Stimulated activated CD8-positive, alpha-beta memory T cell treated with anti-CD3 and anti-CD28 coated beads, Interleukin-15, amount 100 ng/mL, for 4 hours (primary cell): ENCODE measurements around the gene RBM20.

Experiments used
- DNase-seq, 2 donors: peaks; one replicate each; pipeline ENCODE4 v3.0.0-alpha.2; 2020; ENCODE audit warnings: low read depth in 2 of 2

Gene RBM20

GRCh38 chr10:110834629-110835301 is 190.6 kb downstream of the RBM20 start:
- no peak for DNase-seq

GRCh38 chr10:110835841-110836240 is 191.7 kb downstream of the RBM20 start:
- no peak for DNase-seq

GRCh38 chr10:110836706-110837105 is 192.6 kb downstream of the RBM20 start:
- DNase-seq = no peak

- no peak for DNase-seq
Measured at GRCh38 chr10:110837418-110838171, 193.5 kb downstream of the RBM20 start.

GRCh38 chr10:110840225-110840922 is 196.2 kb downstream of the RBM20 start:
- DNase-seq = no peak

- no peak for DNase-seq
Measured at GRCh38 chr10:110840923-110841428, 196.8 kb downstream of the RBM20 start.

GRCh38 chr10:110841767-110842267 is 197.7 kb downstream of the RBM20 start:
- no peak for DNase-seq

GRCh38 chr10:110842326-110842904 is 198.3 kb downstream of the RBM20 start:
- DNase-seq = no peak

GRCh38 chr10:110843031-110843430 is 198.9 kb downstream of the RBM20 start:
- no peak for DNase-seq

- DNase-seq = no peak
Measured at GRCh38 chr10:110843796-110844616, 199.9 kb downstream of the RBM20 start.

- no peak for DNase-seq
Measured at GRCh38 chr10:110844617-110844881, 200.4 kb downstream of the RBM20 start.

- no peak for DNase-seq
Measured at GRCh38 chr10:110845192-110845755, 201.1 kb downstream of the RBM20 start.

- DNase-seq = no peak
Measured at GRCh38 chr10:110845756-110846620, 201.9 kb downstream of the RBM20 start.

- DNase-seq = no peak
Measured at GRCh38 chr10:110847374-110847773, 203.2 kb downstream of the RBM20 start.

GRCh38 chr10:110848106-110848505 is 204.0 kb downstream of the RBM20 start:
- no peak for DNase-seq

GRCh38 chr10:110850099-110850498 is 206.0 kb downstream of the RBM20 start:
- DNase-seq = no peak

GRCh38 chr10:110851020-110851612 is 207.0 kb downstream of the RBM20 start:
- no peak for DNase-seq

GRCh38 chr10:110852255-110852896 is 208.2 kb downstream of the RBM20 start:
- DNase-seq = no peak

GRCh38 chr10:110852947-110853346 is 208.8 kb downstream of the RBM20 start:
- DNase-seq = no peak
